ENCODE data around the gene SYTL3.

Gene SYTL3

GRCh38 chr6:158772851-158773371 is 123.1 kb downstream of the SYTL3 start:
- Histone ChIP-seq H3K36me3 (ENCODE audit: control insufficient read depth, insufficient read depth, low read length) (peaks cover 100% of the 10 kb centered on the region), H3K9ac (ENCODE audit: low read depth, low read length) (no peak overlapping the region), H3K27ac (ENCODE audit: low read depth, low read length) (peak overlapping the region; percentile 16), H3K4me3 (ENCODE audit: low read depth, low read length) (no peak overlapping the region), H3K27me3 (ENCODE audit: control insufficient read depth, insufficient read depth, low read length) (no peaks in the 10 kb centered on the region), H3K9me3 (ENCODE audit: control insufficient read depth, insufficient read depth, low read length) (no peaks in the 10 kb centered on the region), H3K4me1 (ENCODE audit: control insufficient read depth, insufficient read depth, low read length) (no peaks in the 10 kb centered on the region)

- no peaks in the 10 kb centered on the region for H3K4me1 ChIP-seq (ENCODE audit: control insufficient read depth, insufficient read depth, low read length)
- H3K27me3 ChIP-seq (ENCODE audit: control insufficient read depth, insufficient read depth, low read length) = no peaks in the 10 kb centered on the region
- no peaks in the 10 kb centered on the region for H3K9me3 ChIP-seq (ENCODE audit: control insufficient read depth, insufficient read depth, low read length)
- H3K27ac ChIP-seq (ENCODE audit: low read depth, low read length) = peak overlapping the region; percentile 16
- no peak overlapping the region for H3K9ac ChIP-seq (ENCODE audit: low read depth, low read length)
- peaks cover 100% of the 10 kb centered on the region for H3K36me3 ChIP-seq (ENCODE audit: control insufficient read depth, insufficient read depth, low read length)
- H3K4me3 ChIP-seq (ENCODE audit: low read depth, low read length) = no peak overlapping the region
Observed at GRCh38 chr6:158773581-158774449, 124.0 kb downstream of the SYTL3 start.

DNA sequence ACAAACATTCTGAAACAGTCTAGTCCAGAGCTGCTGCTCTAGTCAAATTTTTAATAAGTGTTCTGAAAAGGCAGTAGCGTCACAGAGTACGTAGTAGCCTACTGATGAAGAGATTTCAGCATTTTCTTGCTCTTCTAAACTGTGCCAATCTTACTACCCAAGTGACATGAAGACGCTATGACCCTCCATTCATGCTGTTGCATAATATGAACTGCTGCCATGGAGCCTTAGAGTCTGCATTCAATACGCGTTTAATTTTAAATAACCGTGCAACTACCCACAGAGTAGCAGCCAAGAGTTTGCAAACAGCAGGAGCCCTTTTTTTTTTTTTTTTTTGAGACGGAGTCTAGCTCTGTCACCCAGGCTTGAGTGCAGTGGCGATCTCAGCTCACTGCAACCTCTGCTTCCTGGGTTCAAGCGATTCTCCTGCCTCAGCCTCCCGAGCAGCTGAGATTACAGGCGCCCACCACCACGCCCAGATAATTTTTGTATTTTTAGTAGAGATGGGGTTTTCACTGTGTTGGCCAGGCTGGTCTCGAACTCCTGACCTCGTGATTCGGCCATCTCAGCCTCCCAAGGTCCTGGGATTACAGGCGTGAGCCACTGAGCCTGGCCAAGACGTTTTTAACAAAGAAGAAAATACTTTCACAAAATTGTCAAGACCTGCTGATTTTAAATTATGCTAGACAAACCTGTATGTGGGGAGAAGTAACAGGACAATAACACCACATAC is 125.0 kb downstream of the SYTL3 start:
- H3K36me3 ChIP-seq (ENCODE audit: control insufficient read depth, insufficient read depth, low read length) = peaks cover 95% of the 10 kb centered on the region
- no peaks in the 10 kb centered on the region for H3K9me3 ChIP-seq (ENCODE audit: control insufficient read depth, insufficient read depth, low read length)
- H3K4me1 ChIP-seq (ENCODE audit: control insufficient read depth, insufficient read depth, low read length) = no peaks in the 10 kb centered on the region
- no peak overlapping the region for H3K4me3 ChIP-seq (ENCODE audit: low read depth, low read length)
- no peaks in the 10 kb centered on the region for H3K27me3 ChIP-seq (ENCODE audit: control insufficient read depth, insufficient read depth, low read length)
- H3K9ac ChIP-seq (ENCODE audit: low read depth, low read length) = no peak overlapping the region
- H3K27ac ChIP-seq (ENCODE audit: low read depth, low read length) = peak overlapping the region; percentile 6

GRCh38 chr6:158775832-158776231 is 126.0 kb downstream of the SYTL3 start:
- no peak overlapping the region for H3K27ac ChIP-seq (ENCODE audit: low read depth, low read length)
- H3K27me3 ChIP-seq (ENCODE audit: control insufficient read depth, insufficient read depth, low read length) = no peaks in the 10 kb centered on the region
- H3K36me3 ChIP-seq (ENCODE audit: control insufficient read depth, insufficient read depth, low read length) = peaks cover 95% of the 10 kb centered on the region
- no peaks in the 10 kb centered on the region for H3K9me3 ChIP-seq (ENCODE audit: control insufficient read depth, insufficient read depth, low read length)
- H3K4me3 ChIP-seq (ENCODE audit: low read depth, low read length) = no peak overlapping the region
- no peaks in the 10 kb centered on the region for H3K4me1 ChIP-seq (ENCODE audit: control insufficient read depth, insufficient read depth, low read length)
- H3K9ac ChIP-seq (ENCODE audit: low read depth, low read length) = no peak overlapping the region

DNA sequence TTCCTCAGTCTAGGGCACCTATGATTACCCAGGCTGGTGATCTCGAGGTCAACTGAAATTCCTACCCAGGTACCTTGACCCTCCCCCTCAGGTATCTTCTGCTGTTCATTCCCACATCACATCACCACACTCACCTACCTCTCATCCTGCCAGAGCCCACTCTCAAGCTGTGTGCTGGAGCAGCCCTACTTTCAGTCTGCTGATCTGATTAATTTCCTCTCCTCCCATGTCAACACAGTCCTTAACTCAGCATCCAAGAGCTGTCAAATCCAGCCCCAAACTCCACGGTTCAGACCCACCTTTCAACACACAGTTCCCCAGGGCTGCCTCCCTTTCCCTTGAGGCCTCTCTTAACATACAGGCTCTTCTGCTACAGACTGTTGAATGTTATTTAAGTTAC is 126.9 kb downstream of the SYTL3 start:
- Histone ChIP-seq H3K9me3 (ENCODE audit: control insufficient read depth, insufficient read depth, low read length) (no peaks in the 10 kb centered on the region), H3K36me3 (ENCODE audit: control insufficient read depth, insufficient read depth, low read length) (peaks cover 95% of the 10 kb centered on the region), H3K27me3 (ENCODE audit: control insufficient read depth, insufficient read depth, low read length) (no peaks in the 10 kb centered on the region), H3K27ac (ENCODE audit: low read depth, low read length) (no peak overlapping the region), H3K9ac (ENCODE audit: low read depth, low read length) (no peak overlapping the region), H3K4me1 (ENCODE audit: control insufficient read depth, insufficient read depth, low read length) (no peaks in the 10 kb centered on the region), H3K4me3 (ENCODE audit: low read depth, low read length) (no peak overlapping the region)

DNA sequence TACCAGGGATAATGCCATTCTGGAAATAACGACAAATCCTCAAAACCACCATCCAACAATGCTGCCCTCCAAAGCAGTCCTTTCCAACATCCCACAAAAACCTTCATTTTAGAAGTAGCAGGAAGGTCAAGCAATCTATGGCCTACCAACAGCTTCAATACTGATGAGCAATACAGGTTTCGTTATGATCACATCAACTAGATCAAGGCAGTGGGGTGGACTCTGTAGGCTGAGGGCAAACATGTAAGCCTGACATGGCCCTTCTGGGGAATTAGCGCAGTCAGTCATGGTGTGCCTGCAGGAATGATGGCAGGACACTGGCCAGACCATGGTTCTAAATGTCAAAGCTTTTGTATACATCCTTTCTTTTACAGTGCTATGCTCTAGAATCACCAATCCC is 127.7 kb downstream of the SYTL3 start:
- Histone ChIP-seq H3K4me1 (ENCODE audit: control insufficient read depth, insufficient read depth, low read length) (no peaks in the 10 kb centered on the region), H3K27ac (ENCODE audit: low read depth, low read length) (no peak overlapping the region), H3K36me3 (ENCODE audit: control insufficient read depth, insufficient read depth, low read length) (peaks cover 95% of the 10 kb centered on the region), H3K27me3 (ENCODE audit: control insufficient read depth, insufficient read depth, low read length) (no peaks in the 10 kb centered on the region), H3K9me3 (ENCODE audit: control insufficient read depth, insufficient read depth, low read length) (no peaks in the 10 kb centered on the region), H3K9ac (ENCODE audit: low read depth, low read length) (no peak overlapping the region), H3K4me3 (ENCODE audit: low read depth, low read length) (no peak overlapping the region)

- Histone ChIP-seq H3K27me3 (ENCODE audit: control insufficient read depth, insufficient read depth, low read length) (no peaks in the 10 kb centered on the region), H3K36me3 (ENCODE audit: control insufficient read depth, insufficient read depth, low read length) (peaks cover 95% of the 10 kb centered on the region), H3K4me3 (ENCODE audit: low read depth, low read length) (no peak overlapping the region), H3K9me3 (ENCODE audit: control insufficient read depth, insufficient read depth, low read length) (no peaks in the 10 kb centered on the region), H3K9ac (ENCODE audit: low read depth, low read length) (no peak overlapping the region), H3K27ac (ENCODE audit: low read depth, low read length) (no peak overlapping the region), H3K4me1 (ENCODE audit: control insufficient read depth, insufficient read depth, low read length) (no peaks in the 10 kb centered on the region)
Observed at GRCh38 chr6:158778005-158778527, 128.2 kb downstream of the SYTL3 start.

GRCh38 chr6:158780246-158780884 is 130.5 kb downstream of the SYTL3 start:
- no peaks in the 10 kb centered on the region for H3K9me3 ChIP-seq (ENCODE audit: control insufficient read depth, insufficient read depth, low read length)
- no peaks in the 10 kb centered on the region for H3K27me3 ChIP-seq (ENCODE audit: control insufficient read depth, insufficient read depth, low read length)
- no peak overlapping the region for H3K9ac ChIP-seq (ENCODE audit: low read depth, low read length)
- no peak overlapping the region for H3K4me3 ChIP-seq (ENCODE audit: low read depth, low read length)
- peaks cover 95% of the 10 kb centered on the region for H3K36me3 ChIP-seq (ENCODE audit: control insufficient read depth, insufficient read depth, low read length)
- H3K4me1 ChIP-seq (ENCODE audit: control insufficient read depth, insufficient read depth, low read length) = no peaks in the 10 kb centered on the region
- H3K27ac ChIP-seq (ENCODE audit: low read depth, low read length) = peak overlapping the region; percentile 5

- H3K4me1 ChIP-seq (ENCODE audit: control insufficient read depth, insufficient read depth, low read length) = no peaks in the 10 kb centered on the region
Observed at GRCh38 chr6:158780988-158781691, 131.3 kb downstream of the SYTL3 start.

DNA sequence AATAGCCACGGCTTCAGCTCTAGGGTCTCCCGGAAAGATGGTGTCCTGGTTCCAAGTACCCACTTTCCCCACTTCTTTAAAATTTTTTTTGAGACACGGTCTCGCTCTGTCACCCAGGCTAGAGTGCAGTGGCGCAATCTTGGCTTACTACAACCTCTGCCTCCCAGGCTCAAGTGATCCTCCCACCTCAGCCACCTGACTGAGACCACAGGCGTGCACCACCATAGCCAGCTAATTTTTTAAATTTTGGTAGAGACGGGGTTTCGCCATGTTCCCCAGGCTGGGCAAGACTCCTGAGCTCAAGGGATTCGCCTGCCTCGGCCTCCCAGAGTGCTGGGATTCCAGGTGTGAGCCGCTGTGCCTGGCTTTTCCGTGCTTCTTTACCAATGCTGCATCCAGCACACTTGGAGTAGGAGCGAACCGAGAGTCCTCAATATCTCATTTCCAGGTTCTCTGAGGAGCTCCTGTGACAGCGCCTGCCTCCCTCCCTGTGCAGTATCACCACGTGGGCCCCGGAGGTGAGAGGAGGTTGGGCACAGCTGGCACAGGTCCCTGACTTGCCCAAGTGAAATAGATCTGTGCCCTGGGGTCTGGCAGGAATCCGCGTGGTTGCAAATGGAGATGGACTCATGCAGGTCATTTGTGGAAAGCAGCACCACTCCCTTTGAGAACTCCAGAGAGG is 132.0 kb downstream of the SYTL3 start:
- no peaks in the 10 kb centered on the region for H3K27me3 ChIP-seq (ENCODE audit: control insufficient read depth, insufficient read depth, low read length)
- peaks cover 94% of the 10 kb centered on the region for H3K36me3 ChIP-seq (ENCODE audit: control insufficient read depth, insufficient read depth, low read length)
- no peaks in the 10 kb centered on the region for H3K4me1 ChIP-seq (ENCODE audit: control insufficient read depth, insufficient read depth, low read length)
- no peaks in the 10 kb centered on the region for H3K9me3 ChIP-seq (ENCODE audit: control insufficient read depth, insufficient read depth, low read length)
- no peak overlapping the region for H3K9ac ChIP-seq (ENCODE audit: low read depth, low read length)
- H3K27ac ChIP-seq (ENCODE audit: low read depth, low read length) = no peak overlapping the region
- no peak overlapping the region for H3K4me3 ChIP-seq (ENCODE audit: low read depth, low read length)

More at GRCh38 chr6:158780988-158781691, 131.3 kb downstream of the SYTL3 start:
- Histone ChIP-seq H3K4me3 (ENCODE audit: low read depth, low read length) (no peak overlapping the region), H3K27ac (ENCODE audit: low read depth, low read length) (no peak overlapping the region), H3K9me3 (ENCODE audit: control insufficient read depth, insufficient read depth, low read length) (no peaks in the 10 kb centered on the region), H3K9ac (ENCODE audit: low read depth, low read length) (no peak overlapping the region), H3K27me3 (ENCODE audit: control insufficient read depth, insufficient read depth, low read length) (no peaks in the 10 kb centered on the region), H3K36me3 (ENCODE audit: control insufficient read depth, insufficient read depth, low read length) (peaks cover 94% of the 10 kb centered on the region)
